ENCODE measurements around the gene ZC3H13. TPM values are rescaled to one million over a fixed set of nuclear protein-coding genes. Genes with fewer than 3 reads are reported as not detected.

The ZC3H13 gene
- 9.5 and 14.0 TPM in 2 replicates for total RNA-seq (2014; rRNA removed)
- Bru-seq, nascent RNA = percentile 85 among the genes with signal in this experiment
- BruChase-seq, experiment 1, labeled RNA remaining after a 6-hour chase = percentile 77 among the genes with signal in this experiment
- percentile 81 among the genes with signal in this experiment for BruChase-seq, experiment 2, labeled RNA remaining after a 2-hour chase
- long read RNA-seq, partial matches to known transcripts = 60 of 83 reads
- long read RNA-seq, other reads (novel, unspliced or antisense) = 23 of 83 reads

GRCh38 chr13:46052319-46053161 lies at the start of gene ZC3H13:
ZC3H13 (minus strand) TSS chr13:46052746; CDS start chr13:46045507, 7,239 bp downstream.
- CTCF ChIA-PET = no interaction called here
- peaks cover 48% of the 10 kb centered on the region for H3K79me2 ChIP-seq (ENCODE audit: low read length)

GRCh38 chr13:46102255-46102605 lies 49.7 kb upstream of the ZC3H13 start:
- ATAC-seq (no peak), DNase-seq (no peak)
- intact Hi-C loops (cut with micrococcal nuclease) = no loop called here
- H3K27me3 ChIP-seq (ENCODE audit: low read length) = peaks cover 4% of the 10 kb centered on the region; the same call in 1 of the 2 replicates
- no peaks in the 10 kb centered on the region for H3K9me2 ChIP-seq (replicated peaks; ENCODE audit: low read length)
- no peak overlapping the region for H3K9ac ChIP-seq (ENCODE audit: low read length)
- BruUV-seq (replicated peaks) = no TSS peak
- no peaks in the 10 kb centered on the region for H3K9me3 ChIP-seq (ENCODE audit: low read length)
- ChIA-PET POLR2A (ENCODE audit: unreplicated experiment) (no interaction called here), CTCF (no interaction called here)
- H3K4me3 ChIP-seq (ENCODE audit: low read length) = no peak overlapping the region
- TF ChIP-seq CTCF (conservative IDR thresholded peaks at IDR 0.05; ENCODE audit: low read depth, low read length) = no peak
- TF ChIP-seq EZH2phosphoT487 (IDR thresholded peaks at IDR 0.05; ENCODE audit: borderline replicate concordance, low read length) = no peak
- no peak for TF ChIP-seq EZH2 (IDR thresholded peaks at IDR 0.05; ENCODE audit: low read length, unreplicated experiment)
- H3K27ac ChIP-seq (ENCODE audit: low read length) = no peak overlapping the region
- H3F3A ChIP-seq (ENCODE audit: low read length, unreplicated experiment) = no peaks in the 10 kb centered on the region
- no peaks in the 10 kb centered on the region for H4K20me1 ChIP-seq (ENCODE audit: low read length)
- H3K36me3 ChIP-seq (ENCODE audit: low read depth, low read length) = no peaks in the 10 kb centered on the region
- no peaks in the 10 kb centered on the region for H3K4me1 ChIP-seq (ENCODE audit: insufficient read depth, low read length)
- H3K4me2 ChIP-seq (ENCODE audit: low read length) = no peak overlapping the region
- no peak overlapping the region for H2AFZ ChIP-seq (ENCODE audit: low read length)
- no peaks in the 10 kb centered on the region for H3K79me2 ChIP-seq (ENCODE audit: low read length)

More at GRCh38 chr13:46052319-46053161, at the start of gene ZC3H13:
- Histone ChIP-seq H3K36me3 (ENCODE audit: low read depth, low read length) (no peaks in the 10 kb centered on the region), H3K4me3 (ENCODE audit: low read length) (peak within 1 kb of the TSS; percentile 98), H3K4me2 (ENCODE audit: low read length) (peak within 1 kb of the TSS; percentile 79), H3F3A (ENCODE audit: low read length, unreplicated experiment) (no peaks in the 10 kb centered on the region), H3K9me2 (replicated peaks; ENCODE audit: low read length) (no peaks in the 10 kb centered on the region), H3K27me3 (ENCODE audit: low read length) (no peaks in the 10 kb centered on the region), H3K27ac (ENCODE audit: low read length) (peak within 1 kb of the TSS; percentile 45; the same call in 1 of the 2 replicates), H2AFZ (ENCODE audit: low read length) (peak within 1 kb of the TSS; percentile 97), H4K20me1 (ENCODE audit: low read length) (peaks cover 10% of the 10 kb centered on the region; the same call in 1 of the 2 replicates), H3K9me3 (ENCODE audit: low read length) (no peaks in the 10 kb centered on the region), H3K9ac (ENCODE audit: low read length) (peak within 1 kb of the TSS; percentile 93), H3K4me1 (ENCODE audit: insufficient read depth, low read length) (peaks cover 18% of the 10 kb centered on the region; the same call in 1 of the 2 replicates)
- BruUV-seq (replicated peaks) = no TSS peak
- TF ChIP-seq EZH2phosphoT487 (IDR thresholded peaks at IDR 0.05; ENCODE audit: borderline replicate concordance, low read length) = no peak
- TF ChIP-seq CTCF (conservative IDR thresholded peaks at IDR 0.05; ENCODE audit: low read depth, low read length) = peak; percentile 28; the same call in 1 of the 2 replicates
- peak; percentile 99 for ATAC-seq
- peak; percentile 92 for DNase-seq
- POLR2A ChIA-PET (ENCODE audit: unreplicated experiment) = no interaction called here
- intact Hi-C loops (cut with micrococcal nuclease) = loop anchor here (5.0 kb wide), 1 partner anchor 75 kb away; no protein-coding TSS in a partner anchor
